HEK293 (cell line): Measurements from ENCODE around the gene USF1.
"Not testable (repeated sequence)": the region's sequence is repeated elsewhere in the genome, so short reads cannot be mapped to it uniquely, and the experiment has no call there.

ENCODE experiments used
- CTCF ChIA-PET: fragments of 350-600 bp; formaldehyde crosslinking; extraction: SDS; loops from one replicate; lab custom pipeline; 2021; ENCODE audit warnings: antibody characterized with exemption; lab: Yijun Ruan, JAX
- POLR2A ChIA-PET: fragments of 300-600 bp; formaldehyde crosslinking; extraction: SDS; loops from one replicate; lab custom pipeline; 2020; ENCODE audit warnings: antibody characterized with exemption, inconsistent platforms; lab: Yijun Ruan, JAX
- H3K27ac ChIP-seq: fragments of 200-500 bp; sonication (Bioruptor generic); 2 replicates; pipeline ENCODE4 v1.5.1; 2014; ENCODE audit warnings: low read depth, low read length, control low read depth, inconsistent platforms; ENCODE audit errors: extremely low read depth
- H3K36me3 ChIP-seq, 2 experiments: fragments of 200-500 bp in 1 of 2; sonication (Bioruptor generic) in 1 of 2; 1 replicate in 1 of 2; 2 replicates in 1 of 2; pipeline ENCODE4 v1.5.1; 2014 to 2017; ENCODE audit warnings: inconsistent platforms in 2 of 2, low read length in 2 of 2; ENCODE audit not compliant: control insufficient read depth in 2 of 2, insufficient read depth in 1 of 2
- H3K4me1 ChIP-seq: fragments of 200-500 bp; sonication (Bioruptor generic); 2 replicates; pipeline ENCODE4 v1.5.1; 2014; ENCODE audit warnings: mild to moderate bottlenecking, low read length, inconsistent platforms; ENCODE audit not compliant: control insufficient read depth, insufficient read depth
- H3K4me3 ChIP-seq: 2 replicates; pipeline ENCODE4 v1.5.1; 2011; ENCODE audit warnings: low read depth, mild to moderate bottlenecking, control low read depth, low read length, moderate library complexity
- H3K9me3 ChIP-seq: fragments of 200-500 bp; sonication (Bioruptor generic); 2 replicates; pipeline ENCODE4 v1.5.1; 2014; ENCODE audit warnings: low read depth, low read length, inconsistent platforms; ENCODE audit not compliant: control insufficient read depth, insufficient read depth
- MYNN ChIP-seq: fragments of 450-650 bp; formaldehyde crosslinking; IDR thresholded peaks from 2 replicates; pipeline ENCODE4 v1.5.1; 2016; ENCODE audit warnings: missing biosample characterization, missing genetic modification characterization, borderline replicate concordance
- OVOL3 ChIP-seq: fragments of 450-650 bp; formaldehyde crosslinking; IDR thresholded peaks from 2 replicates; pipeline ENCODE4 v1.5.1; 2016; ENCODE audit warnings: missing biosample characterization, missing genetic modification characterization
- RBAK ChIP-seq: fragments of 450-650 bp; formaldehyde crosslinking; IDR thresholded peaks from 2 replicates; pipeline ENCODE4 v1.5.1; 2016; ENCODE audit warnings: missing biosample characterization, missing genetic modification characterization
- SCRT2 ChIP-seq: fragments of 450-650 bp; formaldehyde crosslinking; IDR thresholded peaks from 2 replicates; pipeline ENCODE4 v1.5.1; 2016; ENCODE audit warnings: missing biosample characterization, missing genetic modification characterization
- SETDB1 ChIP-seq: IDR thresholded peaks from one replicate; pipeline ENCODE4 v1.6.1; 2017; ENCODE audit warnings: mild to moderate bottlenecking, low read length, moderate library complexity, mixed read lengths; ENCODE audit not compliant: insufficient read length
- ZBTB1 ChIP-seq: fragments of 450-650 bp; formaldehyde crosslinking; IDR thresholded peaks from 2 replicates; pipeline ENCODE4 v1.5.1; 2016; ENCODE audit warnings: missing biosample characterization, missing genetic modification characterization
- ZFP37 ChIP-seq: fragments of 450-650 bp; formaldehyde crosslinking; IDR thresholded peaks from 2 replicates; pipeline ENCODE4 v1.5.1; 2016; ENCODE audit warnings: missing biosample characterization, missing genetic modification characterization
- ZFP69B ChIP-seq: fragments of 450-650 bp; formaldehyde crosslinking; IDR thresholded peaks from 2 replicates; pipeline ENCODE4 v1.5.1; 2016; ENCODE audit warnings: missing biosample characterization, missing genetic modification characterization
- ZNF24 ChIP-seq: fragments of 450-650 bp; formaldehyde crosslinking; IDR thresholded peaks from 2 replicates; pipeline ENCODE4 v1.5.1; 2016; ENCODE audit warnings: missing biosample characterization, missing genetic modification characterization
- ZNF311 ChIP-seq: fragments of 450-650 bp; formaldehyde crosslinking; IDR thresholded peaks from 2 replicates; pipeline ENCODE4 v1.5.1; 2017; ENCODE audit warnings: missing biosample characterization, missing genetic modification characterization, borderline replicate concordance
- ZNF335 ChIP-seq: fragments of 450-650 bp; formaldehyde crosslinking; conservative IDR thresholded peaks from 2 replicates; pipeline ENCODE4 v1.5.1; 2016; ENCODE audit warnings: missing biosample characterization, missing genetic modification characterization
- ZNF501 ChIP-seq: fragments of 450-650 bp; formaldehyde crosslinking; IDR thresholded peaks from 2 replicates; pipeline ENCODE4 v1.5.1; 2016; ENCODE audit warnings: missing biosample characterization, missing genetic modification characterization
- ZNF555 ChIP-seq: fragments of 450-650 bp; formaldehyde crosslinking; conservative IDR thresholded peaks from 2 replicates; pipeline ENCODE4 v1.5.1; 2017; ENCODE audit warnings: missing biosample characterization, mild to moderate bottlenecking, missing genetic modification characterization, inconsistent platforms
- ZNF600 ChIP-seq: fragments of 450-650 bp; formaldehyde crosslinking; IDR thresholded peaks from 2 replicates; pipeline ENCODE4 v1.5.1; 2016; ENCODE audit warnings: missing biosample characterization, missing genetic modification characterization
- ZNF629 ChIP-seq: fragments of 450-650 bp; formaldehyde crosslinking; IDR thresholded peaks from 2 replicates; pipeline ENCODE4 v1.5.1; 2017; ENCODE audit warnings: missing biosample characterization, missing genetic modification characterization
- TF ChIP-seq, protein P1 (sequence below): fragments of 450-650 bp; formaldehyde crosslinking; IDR thresholded peaks from 2 replicates; pipeline ENCODE4 v1.5.1; 2016; ENCODE audit warnings: missing biosample characterization, missing genetic modification characterization

USF1 gene

DNA sequence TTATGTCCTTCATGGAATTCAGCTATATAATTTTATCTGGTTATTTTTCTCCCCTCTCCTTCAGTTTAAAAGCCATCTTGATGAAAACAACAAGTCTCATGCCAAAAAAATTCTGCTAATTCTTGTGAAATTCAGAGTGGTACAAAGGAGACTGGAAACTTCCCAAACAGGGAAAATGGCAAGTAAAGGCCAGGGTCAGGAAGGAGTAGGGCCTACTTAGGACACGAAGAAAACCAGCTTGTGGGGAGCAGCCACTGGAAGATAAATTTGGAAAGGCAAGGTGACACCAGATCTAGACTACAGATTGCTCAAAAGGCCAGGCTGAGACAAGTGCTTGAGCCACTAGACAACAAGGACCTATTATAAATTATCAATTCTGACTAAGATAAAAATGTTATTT is 13.4 kb downstream of the USF1 start:
- Histone ChIP-seq H3K36me3 (no peaks in the 10 kb centered on the region), H3K4me3 (no peak overlapping the region), H3K9me3 (no peaks in the 10 kb centered on the region), H3K27ac (no peak overlapping the region), H3K4me1 (peaks cover 2% of the 10 kb centered on the region; the same call in 1 of the 2 replicates)
- POLR2A ChIA-PET, result interaction anchor here (1.0 kb wide), 1 partner anchor 11 kb away, joined by 3 read pairs; the partner anchor contains the start of gene F11R
- TF ChIP-seq ZNF629 (no peak), ZNF600 (tag by site-specific recombination) (no peak), ZNF501 (no peak), ZNF24 (tag by site-specific recombination) (no peak), SCRT2 (tag by site-specific recombination) (no peak), ZNF555 (no peak), ZNF311 (tag by site-specific recombination) (no peak)
- CTCF ChIA-PET, result interaction anchor here (0.9 to 1.3 kb wide), 3 partner anchors 10 to 65 kb away, joined by 3 to 5 read pairs (median 4); partner anchors contain the start of gene KLHDC9

DNA sequence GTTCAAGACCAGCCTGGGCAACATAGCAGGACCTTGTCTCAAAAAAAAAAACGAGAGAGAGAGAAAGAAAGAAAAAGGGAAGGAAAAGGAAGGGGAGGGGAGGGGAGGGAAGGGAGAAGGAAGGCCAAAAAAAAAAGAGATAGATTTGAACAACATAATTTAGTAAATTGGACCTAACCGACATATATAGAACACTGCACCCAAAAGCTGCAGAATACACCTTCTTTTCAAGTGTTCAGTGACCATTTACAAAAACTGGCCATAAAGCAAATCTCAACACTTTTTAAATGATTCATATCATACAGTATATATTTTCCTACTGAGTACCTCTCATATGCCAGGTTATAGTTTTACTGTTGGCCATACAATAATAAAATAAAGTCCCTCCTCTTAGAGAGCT is 13.9 kb downstream of the USF1 start:
- TF ChIP-seq RBAK (tag by site-specific recombination), result no peak
- TF ChIP-seq ZFP37, result no peak
- no peak for TF ChIP-seq ZFP69B
- no peak for TF ChIP-seq MYNN
- TF ChIP-seq, protein P1, sequence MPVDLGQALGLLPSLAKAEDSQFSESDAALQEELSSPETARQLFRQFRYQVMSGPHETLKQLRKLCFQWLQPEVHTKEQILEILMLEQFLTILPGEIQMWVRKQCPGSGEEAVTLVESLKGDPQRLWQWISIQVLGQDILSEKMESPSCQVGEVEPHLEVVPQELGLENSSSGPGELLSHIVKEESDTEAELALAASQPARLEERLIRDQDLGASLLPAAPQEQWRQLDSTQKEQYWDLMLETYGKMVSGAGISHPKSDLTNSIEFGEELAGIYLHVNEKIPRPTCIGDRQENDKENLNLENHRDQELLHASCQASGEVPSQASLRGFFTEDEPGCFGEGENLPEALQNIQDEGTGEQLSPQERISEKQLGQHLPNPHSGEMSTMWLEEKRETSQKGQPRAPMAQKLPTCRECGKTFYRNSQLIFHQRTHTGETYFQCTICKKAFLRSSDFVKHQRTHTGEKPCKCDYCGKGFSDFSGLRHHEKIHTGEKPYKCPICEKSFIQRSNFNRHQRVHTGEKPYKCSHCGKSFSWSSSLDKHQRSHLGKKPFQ, result no peak
- no peak for TF ChIP-seq OVOL3 (tag by site-specific recombination)
- TF ChIP-seq ZBTB1 (tag by site-specific recombination), result no peak
- no peak for TF ChIP-seq ZNF335 (tag by site-specific recombination)
- no peaks in the 10 kb centered on the region for H3K36me3 ChIP-seq
- H3K4me1 ChIP-seq, result peaks cover 2% of the 10 kb centered on the region; the same call in 1 of the 2 replicates
- ChIA-PET POLR2A (interaction anchor here (1.0 kb wide), 1 partner anchor 11 kb away, joined by 3 read pairs; the partner anchor contains the start of gene F11R), CTCF (interaction anchor here (0.9 to 1.3 kb wide), 3 partner anchors 10 to 66 kb away, joined by 3 to 5 read pairs (median 4); partner anchors contain the start of gene KLHDC9)
- H3K4me3 ChIP-seq, result no peak overlapping the region
- H3K27ac ChIP-seq, result no peak overlapping the region
- no peaks in the 10 kb centered on the region for H3K9me3 ChIP-seq

DNA sequence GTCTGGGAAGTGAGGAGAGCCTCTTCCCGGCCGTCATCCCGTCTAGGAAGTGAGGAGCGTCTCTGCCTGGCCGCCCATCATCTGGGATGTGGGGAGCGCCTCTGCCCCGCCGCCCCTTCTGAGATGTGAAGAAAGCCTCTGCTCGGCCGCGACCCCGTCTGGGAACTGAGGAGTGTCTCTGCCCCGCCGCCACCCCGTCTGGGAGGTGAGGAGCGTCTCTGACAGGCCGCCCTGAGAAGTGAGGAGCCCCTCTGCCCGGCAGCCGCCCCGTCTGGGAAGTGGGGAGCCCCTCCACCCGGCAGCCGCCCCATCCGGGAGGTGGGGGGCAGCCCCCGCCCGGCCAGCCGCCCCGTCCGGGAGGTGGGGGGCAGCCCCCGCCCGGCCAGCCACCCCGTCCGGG is 16.3 kb downstream of the USF1 start:
- H3K4me3 ChIP-seq, H3K4me1 ChIP-seq, POLR2A ChIA-PET, CTCF ChIA-PET, H3K27ac ChIP-seq, H3K36me3 ChIP-seq, H3K9me3 ChIP-seq: not testable (repeated sequence)

DNA sequence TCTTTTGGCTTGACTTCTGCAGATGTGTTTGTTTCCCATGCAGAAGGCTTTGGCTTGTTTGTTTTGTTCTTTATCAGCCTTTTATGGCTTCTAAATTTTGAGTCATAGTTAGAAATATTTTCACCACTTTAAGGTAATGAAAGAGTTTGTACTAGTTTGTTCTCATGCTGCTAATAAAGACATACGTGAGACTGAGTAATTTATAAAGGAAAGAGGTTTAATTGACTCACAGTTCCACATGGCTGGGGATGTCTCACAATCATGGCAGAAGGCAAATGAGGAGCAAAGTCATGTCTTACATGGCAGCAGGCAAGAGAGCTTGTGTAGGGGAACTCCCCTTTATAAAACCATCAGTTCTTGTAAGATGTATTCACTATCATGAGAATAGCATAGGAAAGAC is 18.8 kb downstream of the USF1 start:
- ChIA-PET CTCF (interaction anchor here (0.7 kb wide), 1 partner anchor 55 kb away, joined by 5 read pairs; no protein-coding TSS in a partner anchor), POLR2A (interaction anchor here (0.6 to 0.7 kb wide), 4 partner anchors 14 to 1226 kb away, joined by 4 to 8 read pairs (median 5); no protein-coding TSS in a partner anchor)
- H3K9me3 ChIP-seq, H3K4me3 ChIP-seq, H3K4me1 ChIP-seq, H3K36me3 ChIP-seq, H3K27ac ChIP-seq: not testable (repeated sequence)
- TF ChIP-seq SETDB1, result peak; percentile 14
